GM18519 (cell line): ENCODE results near the gene DIAPH1.
A peak's percentile ranks its signal among the peaks of the same experiment; 100 is the strongest.

Experiments used
- ATAC-seq: cut with Tn5 transposase; IDR thresholded peaks from one replicate; pipeline ENCODE4 v1.9.1; 2021; ENCODE audit warnings: mild to moderate bottlenecking, moderate library complexity; ENCODE audit not compliant: unreplicated experiment, low FRiP score

Gene DIAPH1

DNA sequence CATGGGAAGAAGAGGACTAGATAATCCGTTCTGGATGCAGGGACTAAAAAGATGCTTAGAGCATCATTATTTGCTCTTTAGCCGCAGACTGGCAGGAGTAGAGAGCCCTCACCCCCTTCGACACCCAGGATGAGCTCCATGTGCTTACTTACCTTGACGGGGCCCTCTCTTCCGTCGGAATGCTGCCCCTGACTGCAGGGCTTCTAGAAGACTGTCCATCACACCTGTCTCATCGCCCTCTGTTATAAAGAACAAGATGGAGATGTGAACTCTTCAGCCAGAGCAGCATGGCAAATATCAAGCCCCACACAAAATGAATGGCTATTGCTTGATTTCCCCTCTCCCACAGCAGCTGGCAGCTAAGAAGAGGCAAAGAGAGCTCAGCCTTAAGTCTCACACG, 94.8 kb downstream of the DIAPH1 start:
- ATAC-seq: no peak

DNA sequence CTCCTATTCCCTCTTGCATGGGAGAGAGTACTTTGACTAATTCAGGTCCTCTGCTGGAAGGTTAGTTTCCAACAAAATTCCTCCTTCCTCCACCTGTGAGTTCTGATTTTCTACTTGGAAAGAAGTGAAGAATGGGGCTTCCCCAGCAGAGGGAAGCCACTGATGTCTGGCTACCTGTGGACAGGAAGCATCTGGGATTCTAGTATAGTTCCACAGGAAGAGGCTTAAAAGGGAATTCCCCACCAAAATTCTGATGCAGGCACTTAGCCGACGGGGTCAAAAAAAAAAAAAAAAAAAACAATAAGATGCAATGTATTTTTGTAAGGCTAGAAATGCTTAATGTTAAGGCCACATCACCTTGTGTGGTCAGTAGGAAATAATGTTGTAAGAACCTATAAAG, 96.5 kb downstream of the DIAPH1 start:
- no peak for ATAC-seq

DNA sequence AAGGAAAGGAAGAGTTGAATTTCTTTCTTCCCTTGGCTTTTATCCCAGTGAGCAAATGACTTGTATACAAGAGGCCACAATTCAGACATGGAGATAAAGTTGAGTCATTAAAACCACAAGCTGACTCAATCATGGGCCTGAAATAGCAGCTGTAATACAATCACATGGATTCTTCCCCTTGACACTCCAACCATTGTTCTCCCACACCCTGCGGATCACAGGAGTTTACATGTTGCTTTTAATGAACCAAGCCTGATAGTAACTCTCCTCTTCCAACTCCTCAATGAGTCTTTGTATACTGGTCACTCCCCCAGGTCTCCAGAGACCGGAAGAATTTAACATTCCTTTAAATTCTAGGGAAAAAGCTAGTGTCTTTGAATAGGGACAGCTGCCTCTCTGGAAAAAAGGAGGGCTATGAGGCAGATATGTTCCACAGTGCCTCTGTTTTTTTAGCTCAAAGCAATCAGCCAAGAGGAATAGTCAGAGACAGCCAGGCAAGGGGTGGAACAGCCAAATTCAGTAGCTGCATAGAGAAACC, 97.5 kb downstream of the DIAPH1 start:
- ATAC-seq: no peak

DNA sequence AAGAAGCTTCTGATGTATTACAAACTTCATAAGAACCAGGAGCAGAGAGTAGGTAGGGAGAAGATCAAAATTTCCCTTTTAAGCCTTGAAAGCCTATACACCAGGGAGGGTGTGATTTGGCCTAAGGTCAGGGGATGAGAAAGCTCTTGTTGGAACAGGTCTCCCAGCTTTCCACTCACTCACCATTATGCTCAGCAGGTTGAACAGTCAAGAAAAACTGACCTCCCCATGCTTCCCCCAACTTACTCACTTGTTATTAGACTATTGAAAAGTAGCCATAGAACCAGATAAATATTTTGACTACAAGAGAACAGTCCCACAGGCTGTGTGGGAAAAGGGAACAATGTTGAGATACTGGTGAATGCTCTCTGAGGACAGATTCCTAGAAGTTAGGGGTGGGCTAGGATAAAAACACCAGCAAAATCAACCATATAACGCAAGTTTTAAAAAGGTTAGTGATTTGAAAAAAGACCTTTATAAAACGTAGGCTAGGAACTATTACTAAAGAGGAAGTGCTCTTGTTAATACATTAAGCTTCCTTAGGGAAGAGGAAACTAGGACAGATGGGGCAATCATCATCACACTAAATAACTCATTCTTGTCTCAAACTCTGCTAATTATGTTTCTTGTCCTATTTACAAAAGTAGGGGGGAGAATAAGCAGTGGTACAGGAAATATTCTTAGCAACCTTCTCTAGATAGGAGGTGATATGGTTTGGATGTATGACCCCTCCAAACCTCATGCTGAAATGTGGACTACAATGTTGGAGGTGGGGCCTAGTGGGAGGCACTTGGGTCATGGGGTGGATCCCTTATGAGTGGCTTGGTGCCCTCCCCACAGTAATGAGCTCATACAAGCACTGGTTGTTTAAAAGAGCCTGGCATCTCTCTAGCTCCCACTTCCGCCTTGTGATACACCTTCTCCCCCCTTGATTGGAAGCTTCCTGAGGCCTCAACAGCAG, 98.9 kb downstream of the DIAPH1 start:
- ATAC-seq: no peak

DNA sequence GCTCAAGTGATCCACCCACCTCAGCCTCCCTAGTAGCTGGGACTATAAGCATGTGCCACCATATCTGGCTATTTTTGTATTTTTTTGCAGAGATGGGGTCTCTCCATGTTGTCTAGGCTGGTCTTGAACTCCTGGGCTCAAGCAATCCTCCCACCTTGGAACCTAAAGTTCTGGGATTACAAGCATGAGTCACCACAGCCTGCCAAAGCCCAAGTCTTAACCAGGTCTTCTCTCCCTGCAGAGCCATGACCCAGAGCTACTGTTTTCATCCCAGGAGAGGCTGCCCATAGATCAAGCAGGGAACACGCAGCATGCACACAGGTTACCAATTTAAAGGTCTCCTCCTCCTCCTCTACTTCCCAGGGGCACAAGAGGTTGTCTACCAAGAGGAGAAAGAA, 100.2 kb downstream of the DIAPH1 start:
- no peak for ATAC-seq

DNA sequence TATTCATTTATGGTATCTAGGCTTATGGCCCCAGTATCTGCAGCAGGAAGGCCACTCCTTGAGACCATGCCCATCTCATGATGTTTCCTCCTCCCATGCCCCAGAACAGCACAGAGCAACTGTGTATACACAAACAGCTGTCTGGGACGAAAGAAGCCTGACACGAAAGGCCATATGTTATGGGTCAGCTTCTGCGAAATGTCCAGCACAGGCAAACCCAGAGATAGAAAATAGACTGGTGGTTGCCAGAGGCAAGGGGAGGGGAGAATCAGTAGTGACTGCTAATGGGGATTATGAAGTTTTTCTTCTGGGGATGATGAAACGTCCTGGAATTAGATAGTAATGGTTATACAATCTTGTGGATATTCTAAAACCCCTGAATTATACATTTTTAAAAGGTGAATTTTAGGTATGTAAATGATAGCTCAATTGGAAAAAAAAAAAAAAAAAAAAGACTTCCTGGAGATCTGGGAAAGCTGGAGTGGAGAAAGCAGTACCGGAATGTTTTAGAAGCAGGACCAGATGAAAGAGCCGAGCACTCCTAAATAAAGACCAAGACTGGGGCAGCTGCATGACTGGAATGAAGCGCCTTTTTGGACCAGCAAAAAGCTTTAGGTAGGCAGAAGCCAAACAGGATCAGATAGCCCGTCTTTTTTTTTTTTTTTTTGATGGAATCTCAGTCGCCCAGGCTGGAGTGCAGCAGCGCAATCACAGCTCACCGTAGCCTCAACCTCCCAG, 100.8 kb downstream of the DIAPH1 start:
- ATAC-seq: no peak

DNA sequence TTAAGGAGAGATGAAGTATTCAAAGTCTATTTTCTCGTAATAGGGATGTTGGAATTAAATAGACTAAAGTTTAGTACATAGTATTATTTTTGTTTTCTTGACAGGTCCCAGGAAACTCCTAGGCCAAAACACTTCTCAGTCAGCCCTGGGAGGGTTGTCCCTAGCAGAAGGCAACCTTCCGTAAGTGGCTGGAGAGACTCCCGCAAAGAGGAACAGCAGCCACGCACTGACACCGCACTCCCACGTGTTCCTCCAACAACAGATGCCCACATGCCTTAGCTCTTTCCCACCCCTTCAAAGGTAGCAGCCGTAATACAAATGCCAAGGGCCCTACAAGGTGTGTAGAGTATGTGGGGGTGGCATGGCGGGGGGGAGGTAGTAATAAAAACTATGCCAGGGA, 101.5 kb downstream of the DIAPH1 start:
- no peak for ATAC-seq

DNA sequence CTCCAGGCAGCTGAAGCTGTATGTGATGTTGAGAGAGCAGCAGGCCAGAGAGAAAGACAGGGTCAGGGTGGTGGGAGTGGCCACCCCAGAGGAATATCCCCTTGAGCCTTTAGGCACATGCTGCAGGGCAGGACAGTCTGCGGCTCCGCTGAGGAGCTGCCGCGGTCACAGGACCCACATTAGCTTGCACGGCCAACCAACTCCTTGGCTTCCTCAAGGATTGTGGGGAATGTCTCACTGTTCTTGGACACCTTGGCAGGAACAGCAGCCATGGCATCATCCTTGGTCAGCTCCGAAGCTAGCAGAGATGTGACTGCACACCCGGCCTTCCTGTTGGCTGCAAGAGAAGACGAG, 102.2 kb downstream of the DIAPH1 start:
- ATAC-seq: no peak

DNA sequence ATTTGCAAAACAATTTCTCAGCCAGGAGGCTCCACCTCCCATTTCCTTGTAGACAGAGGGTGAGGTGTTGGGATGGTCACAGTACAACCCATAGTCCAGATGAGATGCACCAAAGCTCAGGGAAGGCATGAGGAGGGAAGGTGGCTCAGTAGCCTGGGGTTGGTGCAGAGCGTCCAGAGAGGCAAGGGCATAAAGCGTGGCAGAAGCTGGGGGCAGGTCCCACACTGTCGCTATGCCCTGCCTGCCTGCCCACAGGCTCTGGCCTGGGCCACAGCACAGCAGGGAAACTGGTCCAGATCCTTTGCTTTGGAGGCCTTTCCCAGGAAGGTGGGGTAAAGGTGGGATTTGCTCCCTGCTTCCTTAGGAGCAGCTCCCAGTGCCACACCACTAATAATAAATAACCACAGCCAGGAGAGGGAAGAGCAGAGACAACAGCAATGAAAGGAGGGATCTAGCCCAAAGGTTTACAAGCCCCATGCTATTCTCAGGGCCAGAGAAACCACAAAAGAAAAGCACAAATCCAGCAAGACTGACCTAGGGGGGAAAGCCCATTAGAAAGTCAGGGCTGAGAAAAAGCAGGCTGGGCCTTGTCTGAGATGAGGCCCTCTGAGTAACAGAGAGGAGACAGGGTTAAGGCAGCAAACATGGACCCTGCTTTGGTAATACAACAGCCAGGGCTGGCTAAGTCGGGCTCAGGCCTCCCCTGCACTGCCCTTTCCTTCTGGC, 102.7 kb downstream of the DIAPH1 start:
- ATAC-seq: no peak

DNA sequence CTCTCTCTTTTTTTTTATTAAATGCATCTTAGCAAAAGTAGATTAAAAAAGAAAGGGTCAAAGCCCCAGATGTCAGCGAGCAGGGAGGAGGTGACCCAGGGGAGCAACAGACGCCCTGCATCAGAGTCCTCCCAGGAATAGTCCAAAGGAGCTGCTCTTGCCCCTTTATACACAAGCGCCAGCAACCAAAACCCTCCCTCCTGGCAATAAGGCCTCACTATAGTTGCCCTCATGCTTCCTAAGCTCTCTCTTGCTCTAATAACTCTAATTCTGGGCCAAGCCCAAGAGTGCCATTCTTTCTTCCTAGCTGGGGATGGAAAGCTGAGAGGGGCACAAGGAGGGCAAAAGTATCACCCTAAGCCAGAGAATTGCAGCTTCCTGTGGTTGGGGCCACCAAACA, 103.7 kb downstream of the DIAPH1 start:
- no peak for ATAC-seq

DNA sequence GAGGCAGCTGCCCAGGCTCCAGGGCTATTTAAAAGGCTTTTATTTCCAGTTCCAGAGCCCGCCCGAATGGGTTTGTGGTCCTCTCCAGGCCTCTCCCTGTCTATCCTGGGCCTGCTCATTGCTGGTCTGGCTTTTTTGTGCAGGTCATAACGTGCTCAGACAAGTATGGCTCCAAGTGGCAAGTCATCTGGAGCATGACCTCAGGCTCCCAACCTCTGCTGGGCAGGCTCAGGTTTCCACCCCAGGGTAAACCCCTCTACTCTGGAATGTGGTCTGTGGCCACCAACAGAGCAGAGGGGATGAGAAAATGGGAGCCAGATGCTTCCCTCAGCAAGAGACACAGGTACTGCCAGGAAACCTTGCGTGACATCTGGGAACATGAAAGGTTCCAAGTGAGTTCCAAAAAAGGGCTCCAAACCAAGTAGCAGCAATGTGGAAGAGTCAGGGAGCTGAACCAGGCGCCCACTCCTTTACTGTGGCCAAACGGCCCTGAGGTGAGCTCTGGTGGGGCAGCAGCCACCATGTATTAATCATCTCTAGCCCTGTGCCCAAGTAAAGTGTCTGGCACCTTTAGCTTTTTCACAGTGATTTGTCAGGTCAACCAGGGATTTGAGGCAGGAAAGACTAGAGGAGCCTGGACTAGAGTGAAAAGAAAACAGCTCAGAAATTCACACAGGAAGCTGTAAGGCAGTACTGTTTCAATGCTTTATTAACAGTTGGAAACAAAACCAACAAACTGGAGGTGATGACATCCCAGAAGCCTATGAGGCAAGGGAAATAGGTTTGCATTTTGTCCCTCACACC, 104.3 kb downstream of the DIAPH1 start:
- peak; percentile 2 for ATAC-seq

DNA sequence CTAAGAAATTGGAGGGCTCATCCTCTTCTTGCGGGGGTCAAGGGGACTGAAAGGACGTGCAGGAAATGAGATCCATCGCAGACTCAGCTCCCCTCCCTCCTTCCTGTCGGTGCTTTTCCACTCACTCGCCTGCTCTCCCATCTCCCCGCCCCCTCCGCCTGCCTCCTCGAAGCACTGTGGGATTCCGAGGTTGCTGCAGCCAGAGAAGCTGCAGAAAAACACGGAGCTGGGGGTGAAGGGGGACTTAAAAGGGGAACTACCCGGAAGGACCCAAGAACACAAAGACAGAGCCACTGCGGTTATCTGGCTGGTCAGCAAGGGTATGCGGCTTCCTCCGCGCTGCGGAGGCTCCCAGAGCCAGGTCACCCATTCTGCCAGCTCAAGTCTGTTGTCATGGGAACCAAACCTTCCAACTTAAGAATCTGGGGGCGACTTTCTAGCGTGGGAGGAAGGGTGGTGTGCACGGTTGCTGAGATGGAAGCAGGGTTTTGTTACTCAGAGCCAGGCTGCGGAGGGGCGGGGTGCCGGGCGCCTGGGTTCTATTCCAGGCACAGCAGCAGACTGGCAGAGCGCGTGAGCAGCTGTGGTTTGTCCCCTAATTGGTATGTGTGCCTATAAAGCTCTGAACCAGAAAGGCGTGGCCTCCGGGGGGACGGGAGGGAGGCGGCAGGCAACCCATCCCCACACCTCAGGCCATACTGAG, 105.0 kb downstream of the DIAPH1 start:
- ATAC-seq: peak; percentile 39

DNA sequence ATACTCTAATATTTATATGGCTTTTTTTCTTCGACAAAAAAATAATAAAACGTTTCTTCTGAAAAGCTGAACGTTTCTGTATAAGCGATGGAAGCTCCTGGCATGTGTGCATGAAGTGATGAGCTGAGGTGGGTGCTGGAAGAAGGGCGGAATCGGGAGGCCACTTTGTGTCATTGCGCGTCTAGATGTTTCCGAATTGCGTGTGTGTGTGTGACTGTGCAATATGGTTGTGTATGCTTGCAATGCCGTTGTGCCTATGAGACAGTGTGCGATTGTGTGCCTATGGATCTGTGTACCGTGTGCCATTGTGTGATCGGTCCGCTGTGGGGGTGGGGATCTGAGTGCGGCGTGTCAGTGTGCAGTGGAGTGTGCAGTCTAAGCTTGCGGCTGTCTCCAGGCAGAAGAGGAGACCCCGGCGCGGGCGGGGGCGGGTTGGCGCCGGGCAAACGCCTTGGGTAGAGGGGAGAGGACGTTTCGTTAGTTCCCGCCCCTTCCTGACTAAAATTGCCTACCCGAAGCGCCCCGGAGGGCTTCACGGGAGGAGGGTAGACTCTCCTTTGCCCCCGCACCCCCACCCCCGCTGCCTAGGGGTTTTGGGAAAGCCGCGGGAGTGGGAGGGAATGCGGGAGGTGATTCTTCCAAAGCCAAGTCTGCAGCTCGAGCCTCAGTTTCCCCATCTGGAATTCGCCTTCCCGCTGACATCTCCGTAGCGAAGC, 105.7 kb downstream of the DIAPH1 start:
- no peak for ATAC-seq

DNA sequence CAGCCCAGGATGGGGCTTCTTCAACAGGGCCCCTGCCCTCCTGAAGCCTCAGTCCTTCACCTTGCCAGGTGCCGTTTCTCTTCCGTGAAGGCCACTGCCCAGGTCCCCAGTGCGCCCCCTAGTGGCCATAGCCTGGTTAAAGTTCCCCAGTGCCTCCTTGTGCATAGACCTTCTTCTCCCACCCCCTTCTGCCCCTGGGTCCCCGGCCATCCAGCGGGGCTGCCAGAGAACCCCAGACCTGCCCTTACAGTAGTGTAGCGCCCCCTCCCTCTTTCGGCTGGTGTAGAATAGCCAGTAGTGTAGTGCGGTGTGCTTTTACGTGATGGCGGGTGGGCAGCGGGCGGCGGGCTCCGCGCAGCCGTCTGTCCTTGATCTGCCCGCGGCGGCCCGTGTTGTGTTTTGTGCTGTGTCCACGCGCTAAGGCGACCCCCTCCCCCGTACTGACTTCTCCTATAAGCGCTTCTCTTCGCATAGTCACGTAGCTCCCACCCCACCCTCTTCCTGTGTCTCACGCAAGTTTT, 106.3 kb downstream of the DIAPH1 start:
- ATAC-seq: no peak

DNA sequence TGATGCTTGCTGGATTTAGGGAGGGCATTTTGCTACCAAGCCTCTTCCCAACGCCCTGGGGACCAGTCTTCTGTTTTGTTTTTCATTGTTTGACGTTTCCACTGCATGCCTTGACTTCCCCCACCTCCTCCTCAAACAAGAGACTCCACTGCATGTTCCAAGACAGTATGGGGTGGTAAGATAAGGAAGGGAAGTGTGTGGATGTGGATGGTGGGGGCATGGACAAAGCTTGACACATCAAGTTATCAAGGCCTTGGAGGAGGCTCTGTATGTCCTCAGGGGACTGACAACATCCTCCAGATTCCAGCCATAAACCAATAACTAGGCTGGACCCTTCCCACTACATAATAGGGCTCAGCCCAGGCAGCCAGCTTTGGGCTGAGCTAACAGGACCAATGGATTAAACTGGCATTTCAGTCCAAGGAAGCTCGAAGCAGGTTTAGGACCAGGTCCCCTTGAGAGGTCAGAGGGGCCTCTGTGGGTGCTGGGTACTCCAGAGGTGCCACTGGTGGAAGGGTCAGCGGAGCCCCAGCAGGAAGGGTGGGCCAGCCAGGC, 107.0 kb downstream of the DIAPH1 start:
- ATAC-seq: no peak

DNA sequence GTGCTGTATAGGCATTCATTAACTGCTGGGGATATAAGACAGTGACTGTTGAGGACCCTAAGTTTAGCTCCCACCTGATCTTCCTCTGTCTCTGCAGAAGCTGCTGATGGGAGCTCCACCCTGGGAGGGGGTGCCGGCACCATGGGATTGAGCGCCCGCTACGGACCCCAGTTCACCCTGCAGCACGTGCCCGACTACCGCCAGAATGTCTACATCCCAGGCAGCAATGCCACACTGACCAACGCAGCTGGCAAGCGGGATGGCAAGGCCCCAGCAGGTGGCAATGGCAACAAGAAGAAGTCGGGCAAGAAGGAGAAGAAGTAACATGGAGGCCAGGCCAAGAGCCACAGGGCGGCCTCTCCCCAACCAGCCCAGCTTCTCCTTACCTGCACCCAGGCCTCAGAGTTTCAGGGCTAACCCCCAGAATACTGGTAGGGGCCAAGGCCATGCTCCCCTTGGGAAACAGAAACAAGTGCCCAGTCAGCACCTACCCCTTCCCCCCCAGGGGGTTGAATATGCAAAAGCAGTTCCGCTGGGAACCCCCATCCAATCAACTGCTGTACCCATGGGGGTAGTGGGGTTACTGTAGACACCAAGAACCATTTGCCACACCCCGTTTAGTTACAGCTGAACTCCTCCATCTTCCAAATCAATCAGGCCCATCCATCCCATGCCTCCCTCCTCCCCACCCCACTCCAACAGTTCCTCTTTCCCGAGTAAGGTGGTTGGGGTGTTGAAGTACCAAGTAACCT, 107.8 kb downstream of the DIAPH1 start:
- ATAC-seq: peak; percentile 25

DNA sequence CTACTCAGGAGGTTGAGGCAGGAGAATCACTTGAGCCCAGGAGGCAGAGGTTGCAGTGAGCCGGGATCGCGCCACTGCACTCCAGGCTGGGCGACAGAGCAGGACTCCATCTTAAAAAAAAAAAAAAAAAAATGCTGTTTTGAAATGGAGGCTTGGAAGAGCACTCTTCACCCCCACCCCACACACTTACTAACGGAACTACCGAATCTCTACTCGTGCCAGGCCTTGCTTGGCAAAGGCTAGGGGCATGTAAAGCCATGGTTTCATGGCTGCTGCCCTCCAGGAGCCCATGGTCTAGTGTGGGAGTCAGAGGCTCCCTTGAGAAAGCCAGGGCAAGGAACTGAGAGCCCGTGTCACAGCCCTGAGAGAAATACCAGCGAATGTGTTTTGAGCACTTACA, 108.6 kb downstream of the DIAPH1 start:
- ATAC-seq: no peak
